A549 (cell line): Measurements from ENCODE around the gene OPA1. TPM values are rescaled to one million over a fixed set of nuclear protein-coding genes. Genes with fewer than 3 reads are reported as not detected.

ENCODE experiments used
- ATAC-seq, 2 experiments: fragments of 200-7000 bp in 1 of 2; fragments of >200 bp in 1 of 2; cut with Nextera tagmentation in 1 of 2; cut with Tn5 transposase in 1 of 2; 3 replicates each; pipeline versions ENCODE4 v1.8.0 to v1.9.1; 2018 to 2020; ENCODE audit warnings: mild to moderate bottlenecking in 1 of 2, moderate library complexity in 1 of 2
- CTCF ChIA-PET: fragments of 300-600 bp; sonication (Branson Sonifier 250); formaldehyde crosslinking; extraction: SDS; loops from one replicate; lab custom pipeline; 2021; ENCODE audit warnings: antibody characterized with exemption, inconsistent platforms; lab: Yijun Ruan, JAX
- POLR2A ChIA-PET: fragments of 350-600 bp; formaldehyde crosslinking; extraction: SDS; loops from one replicate; lab custom pipeline; 2021; ENCODE audit warnings: antibody characterized with exemption, inconsistent platforms; lab: Yijun Ruan, JAX
- DNase-seq, 2 experiments: peaks; one replicate each; pipeline versions ENCODE4 v3.0.0 to v3.0.0-alpha.2; 2011 to 2016; ENCODE audit warnings: low read depth in 1 of 2, low spot score in 1 of 2
- FAIRE-seq: peaks from 2 replicates; lab custom pipeline; 2011; peaks lifted over from hg19 to GRCh38; lab: Jason Lieb, UNC
- H3K27ac ChIP-seq, 2 experiments: fragments of >200 bp; sonication (Bioruptor Twin); formaldehyde crosslinking; 3 replicates each; pipeline ENCODE4 v1.5.1; 2016 to 2017
- H3K4me1 ChIP-seq: fragments of >200 bp; sonication (Bioruptor Twin); formaldehyde crosslinking; 3 replicates; pipeline ENCODE4 v1.6.1; 2016
- H3K4me2 ChIP-seq: fragments of >200 bp; sonication (Bioruptor Twin); formaldehyde crosslinking; 3 replicates; pipeline ENCODE4 v1.6.1; 2016
- H3K4me3 ChIP-seq: fragments of >200 bp; sonication (Bioruptor Twin); formaldehyde crosslinking; 3 replicates; pipeline ENCODE4 v1.5.1; 2016
- H3K9me3 ChIP-seq: fragments of >200 bp; sonication (Bioruptor Twin); formaldehyde crosslinking; 3 replicates; pipeline ENCODE4 v1.6.1; 2016
- BCL3 ChIP-seq: fragments of >200 bp; sonication (Bioruptor Twin); formaldehyde crosslinking; IDR thresholded peaks from 3 replicates; pipeline ENCODE4 v1.6.1; 2016
- BHLHE40 ChIP-seq: IDR thresholded peaks from 2 replicates; pipeline ENCODE4 v1.6.1; 2012; ENCODE audit warnings: low read depth, low read length, inconsistent platforms
- CBX2 ChIP-seq: fragments of 200-600 bp; sonication (generic); IDR thresholded peaks from 2 replicates; pipeline ENCODE4 v1.6.1; 2016; ENCODE audit warnings: low read depth, mild to moderate bottlenecking, borderline replicate concordance
- EHF ChIP-seq: fragments of 250-450 bp; sonication (Bioruptor Pico); IDR thresholded peaks from 2 replicates; pipeline ENCODE4 v1.5.0; 2020; ENCODE audit warnings: mild to moderate bottlenecking
- EHMT2 ChIP-seq: fragments of 200-600 bp; sonication (generic); IDR thresholded peaks from 2 replicates; pipeline ENCODE4 v1.6.1; 2016; ENCODE audit warnings: antibody characterized with exemption, low read depth, mild to moderate bottlenecking, moderate library complexity
- GATA3 ChIP-seq: IDR thresholded peaks from 2 replicates; pipeline ENCODE4 v1.6.1; 2012; ENCODE audit warnings: borderline replicate concordance
- HOXB13 ChIP-seq: fragments of 250-450 bp; sonication (Bioruptor Pico); IDR thresholded peaks from 2 replicates; pipeline ENCODE4 v1.5.0; 2020; ENCODE audit warnings: low read depth, mild to moderate bottlenecking, moderate library complexity
- KDM1A ChIP-seq: fragments of 200-600 bp; sonication (generic); IDR thresholded peaks from 2 replicates; pipeline ENCODE4 v1.6.1; 2016; ENCODE audit warnings: low read depth, mild to moderate bottlenecking
- MAFK ChIP-seq: fragments of 450-650 bp; IDR thresholded peaks from 2 replicates; pipeline ENCODE4 v1.6.1; 2014; ENCODE audit not compliant: partially characterized antibody
- MAZ ChIP-seq: fragments of 150-350 bp; IDR thresholded peaks from 2 replicates; pipeline ENCODE4 v1.6.1; 2014; ENCODE audit warnings: antibody characterized with exemption, low read depth, low read length, borderline replicate concordance
- POLR2AphosphoS2 ChIP-seq: conservative IDR thresholded peaks from 2 replicates; pipeline ENCODE4 v1.6.1; 2012; ENCODE audit warnings: low read length, improper control_type of control experiment, inconsistent platforms
- RCOR1 ChIP-seq: fragments of 150-350 bp; IDR thresholded peaks from 2 replicates; pipeline ENCODE4 v1.6.1; 2014; ENCODE audit warnings: antibody characterized with exemption, low read length, low read depth
- RFX5 ChIP-seq: fragments of 450-650 bp; IDR thresholded peaks from 2 replicates; pipeline ENCODE4 v1.7.1; 2014; ENCODE audit warnings: antibody characterized with exemption, mild to moderate bottlenecking, moderate library complexity
- RNF2 ChIP-seq: fragments of 200-600 bp; sonication (generic); IDR thresholded peaks from 2 replicates; pipeline ENCODE4 v1.6.1; 2016; ENCODE audit warnings: low read depth, mild to moderate bottlenecking, antibody characterized with exemption, moderate library complexity, borderline replicate concordance
- SMC3 ChIP-seq: fragments of >200 bp; sonication (Bioruptor Twin); formaldehyde crosslinking; IDR thresholded peaks from 3 replicates; pipeline ENCODE4 v1.6.1; 2018; ENCODE audit warnings: inconsistent platforms
- ZC3H11A ChIP-seq: fragments of 450-650 bp; IDR thresholded peaks from 2 replicates; pipeline ENCODE4 v1.6.1; 2014; ENCODE audit warnings: antibody characterized with exemption, mild to moderate bottlenecking
- ZFP36 ChIP-seq: fragments of 450-650 bp; IDR thresholded peaks from 2 replicates; pipeline ENCODE4 v1.6.1; 2014; ENCODE audit warnings: borderline replicate concordance; ENCODE audit not compliant: partially characterized antibody
- WGBS: methylation state at CpG from one replicate; pipeline ENCODE4 v1.1.6; 2017; ENCODE audit errors: missing lambda C conversion rate; 5-methylcytosine and 5-hydroxymethylcytosine counted together
- polyA plus RNA-seq, 4 experiments: library from polyadenylated mRNA; depleted of rRNA in 3 of 4; stranded (reverse); fragments of >200 nt; fragmentation: RNase III in 1 of 4; extraction: RNeasy Plus Mini Kit Qiagen cat#74134 plus additional on column Dnase treatment in 1 of 4; gene quantifications; 2 replicates in 3 of 4; 3 replicates in 1 of 4; pipeline ENCODE4 v1.2.3, GENCODE V29; 2011 to 2017
- TF ChIP-seq, protein P1 (sequence below): fragments of 200-600 bp; sonication (generic); IDR thresholded peaks from 2 replicates; pipeline ENCODE4 v1.6.1; 2016; ENCODE audit warnings: antibody characterized with exemption, mild to moderate bottlenecking, moderate library complexity
- TF ChIP-seq, protein P2 (sequence below): IDR thresholded peaks from 2 replicates; pipeline ENCODE4 v1.6.1; 2012; ENCODE audit warnings: low read depth, borderline replicate concordance
- TF ChIP-seq, protein P3 (sequence below): fragments of 450-650 bp; IDR thresholded peaks from 2 replicates; pipeline ENCODE4 v1.6.1; 2014; ENCODE audit warnings: antibody characterized with exemption

Gene OPA1
- polyA plus RNA-seq, 2 of the 4 experiments (the other 2 are of a cell fraction), result 31.7 to 54.4 TPM

GRCh38 chr3:193630005-193630404 is 37.0 kb downstream of the OPA1 start:
- POLR2A ChIA-PET, result no interaction called here
- H3K4me1 ChIP-seq, result no peaks in the 10 kb centered on the region
- no peaks in the 10 kb centered on the region for H3K9me3 ChIP-seq
- no peak overlapping the region for H3K4me2 ChIP-seq
- DNase-seq (no peak), ATAC-seq (no peak), FAIRE-seq (no peak)
- H3K4me3 ChIP-seq, result no peak overlapping the region
- CTCF ChIA-PET, result no interaction called here
- TF ChIP-seq MAFK, result peak; percentile 25
- TF ChIP-seq RCOR1, result no peak
- 90% methylated on average over 3 of the region's 3 CpGs for WGBS
- H3K27ac ChIP-seq, result no peak overlapping the region

GRCh38 chr3:193637831-193638230 is 44.8 kb downstream of the OPA1 start:
- no peak for DNase-seq
- ATAC-seq, result no peak
- TF ChIP-seq ZC3H11A (no peak), GATA3 (no peak), HOXB13 (no peak)
- ChIA-PET POLR2A (no interaction called here), CTCF (no interaction called here)
- H3K4me2 ChIP-seq, result no peak overlapping the region
- H3K9me3 ChIP-seq, result no peaks in the 10 kb centered on the region
- no peak overlapping the region for H3K27ac ChIP-seq
- H3K4me1 ChIP-seq, result no peaks in the 10 kb centered on the region
- 85% methylated on average over 3 of the region's 3 CpGs for WGBS
- H3K4me3 ChIP-seq, result no peak overlapping the region
- FAIRE-seq, result no peak

DNA sequence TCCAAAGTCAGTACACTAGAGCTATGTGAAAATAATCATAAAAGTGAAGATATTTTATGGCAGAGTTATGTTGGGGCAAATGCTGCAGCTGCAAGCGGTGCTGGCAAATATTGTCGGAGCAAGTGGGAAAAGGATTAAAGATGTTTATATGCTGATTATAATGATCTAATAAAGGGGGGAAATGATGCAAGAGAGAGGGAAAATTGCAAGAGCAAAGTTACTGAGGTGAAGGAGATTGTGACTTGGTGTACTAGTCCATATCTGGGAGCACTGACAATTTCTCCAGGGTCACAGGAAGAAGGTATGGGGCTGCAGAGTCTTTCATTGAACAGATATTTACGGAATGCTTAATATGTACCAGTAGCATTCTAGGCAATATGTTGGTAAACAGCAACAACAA is 45.8 kb downstream of the OPA1 start:
- POLR2A ChIA-PET, result no interaction called here
- DNase-seq (no peak), FAIRE-seq (no peak), ATAC-seq (no peak)
- no peaks in the 10 kb centered on the region for H3K9me3 ChIP-seq
- WGBS, result 98% methylated on average over 3 of the region's 3 CpGs
- CTCF ChIA-PET, result no interaction called here
- H3K27ac ChIP-seq, result no peak overlapping the region
- no peak overlapping the region for H3K4me2 ChIP-seq
- no peaks in the 10 kb centered on the region for H3K4me1 ChIP-seq
- TF ChIP-seq KDM1A, result no peak
- H3K4me3 ChIP-seq, result no peak overlapping the region

DNA sequence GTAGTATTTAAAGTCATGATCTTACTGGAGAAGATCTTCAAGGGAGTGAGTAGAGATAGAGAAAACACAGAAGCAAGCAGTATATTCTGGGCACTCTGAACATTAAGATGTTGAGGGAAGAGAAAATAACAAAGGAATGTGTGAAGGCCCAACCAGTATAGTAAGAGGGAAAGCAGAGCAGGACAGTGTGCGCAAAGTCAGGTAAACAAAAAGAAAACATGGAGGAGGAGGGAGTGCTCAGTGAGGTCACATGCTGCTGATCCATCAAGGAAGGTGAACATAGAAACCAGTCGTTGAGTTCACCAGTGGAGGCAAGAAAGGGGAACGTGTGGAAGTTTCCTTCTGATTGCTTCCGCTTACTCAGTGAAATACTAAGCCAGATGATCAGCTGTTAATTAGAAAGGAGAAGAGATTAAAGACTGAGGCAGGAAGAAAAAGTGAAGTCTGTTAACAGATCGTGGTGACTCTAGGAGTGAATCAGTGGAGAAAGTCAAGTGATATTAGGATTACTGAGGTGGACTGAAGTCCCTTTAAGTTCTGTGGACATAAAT is 47.2 kb downstream of the OPA1 start:
- WGBS, result 87% methylated on average over 5 of the region's 5 CpGs
- POLR2A ChIA-PET, result no interaction called here
- Histone ChIP-seq H3K4me1 (no peaks in the 10 kb centered on the region), H3K4me3 (no peak overlapping the region), H3K27ac (no peak overlapping the region), H3K4me2 (no peak overlapping the region)
- CTCF ChIA-PET, result interaction anchor here (0.8 kb wide), 1 partner anchor 15 kb away, joined by 4 read pairs; no protein-coding TSS in a partner anchor
- FAIRE-seq (no peak), DNase-seq (no peak), ATAC-seq (no peak)
- TF ChIP-seq EHF (CRISPR knock-in tag), result no peak
- no peak for TF ChIP-seq MAZ
- no peak for TF ChIP-seq CBX2
- TF ChIP-seq, protein P1, sequence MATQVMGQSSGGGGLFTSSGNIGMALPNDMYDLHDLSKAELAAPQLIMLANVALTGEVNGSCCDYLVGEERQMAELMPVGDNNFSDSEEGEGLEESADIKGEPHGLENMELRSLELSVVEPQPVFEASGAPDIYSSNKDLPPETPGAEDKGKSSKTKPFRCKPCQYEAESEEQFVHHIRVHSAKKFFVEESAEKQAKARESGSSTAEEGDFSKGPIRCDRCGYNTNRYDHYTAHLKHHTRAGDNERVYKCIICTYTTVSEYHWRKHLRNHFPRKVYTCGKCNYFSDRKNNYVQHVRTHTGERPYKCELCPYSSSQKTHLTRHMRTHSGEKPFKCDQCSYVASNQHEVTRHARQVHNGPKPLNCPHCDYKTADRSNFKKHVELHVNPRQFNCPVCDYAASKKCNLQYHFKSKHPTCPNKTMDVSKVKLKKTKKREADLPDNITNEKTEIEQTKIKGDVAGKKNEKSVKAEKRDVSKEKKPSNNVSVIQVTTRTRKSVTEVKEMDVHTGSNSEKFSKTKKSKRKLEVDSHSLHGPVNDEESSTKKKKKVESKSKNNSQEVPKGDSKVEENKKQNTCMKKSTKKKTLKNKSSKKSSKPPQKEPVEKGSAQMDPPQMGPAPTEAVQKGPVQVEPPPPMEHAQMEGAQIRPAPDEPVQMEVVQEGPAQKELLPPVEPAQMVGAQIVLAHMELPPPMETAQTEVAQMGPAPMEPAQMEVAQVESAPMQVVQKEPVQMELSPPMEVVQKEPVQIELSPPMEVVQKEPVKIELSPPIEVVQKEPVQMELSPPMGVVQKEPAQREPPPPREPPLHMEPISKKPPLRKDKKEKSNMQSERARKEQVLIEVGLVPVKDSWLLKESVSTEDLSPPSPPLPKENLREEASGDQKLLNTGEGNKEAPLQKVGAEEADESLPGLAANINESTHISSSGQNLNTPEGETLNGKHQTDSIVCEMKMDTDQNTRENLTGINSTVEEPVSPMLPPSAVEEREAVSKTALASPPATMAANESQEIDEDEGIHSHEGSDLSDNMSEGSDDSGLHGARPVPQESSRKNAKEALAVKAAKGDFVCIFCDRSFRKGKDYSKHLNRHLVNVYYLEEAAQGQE, result no peak
- TF ChIP-seq RNF2, result no peak
- TF ChIP-seq ZFP36, result no peak
- TF ChIP-seq BHLHE40, result no peak
- no peak for TF ChIP-seq RFX5
- TF ChIP-seq SMC3, result no peak
- TF ChIP-seq, protein P2, sequence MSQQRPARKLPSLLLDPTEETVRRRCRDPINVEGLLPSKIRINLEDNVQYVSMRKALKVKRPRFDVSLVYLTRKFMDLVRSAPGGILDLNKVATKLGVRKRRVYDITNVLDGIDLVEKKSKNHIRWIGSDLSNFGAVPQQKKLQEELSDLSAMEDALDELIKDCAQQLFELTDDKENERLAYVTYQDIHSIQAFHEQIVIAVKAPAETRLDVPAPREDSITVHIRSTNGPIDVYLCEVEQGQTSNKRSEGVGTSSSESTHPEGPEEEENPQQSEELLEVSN, result no peak
- no peak for TF ChIP-seq BCL3
- no peak for TF ChIP-seq EHMT2
- TF ChIP-seq, protein P3, sequence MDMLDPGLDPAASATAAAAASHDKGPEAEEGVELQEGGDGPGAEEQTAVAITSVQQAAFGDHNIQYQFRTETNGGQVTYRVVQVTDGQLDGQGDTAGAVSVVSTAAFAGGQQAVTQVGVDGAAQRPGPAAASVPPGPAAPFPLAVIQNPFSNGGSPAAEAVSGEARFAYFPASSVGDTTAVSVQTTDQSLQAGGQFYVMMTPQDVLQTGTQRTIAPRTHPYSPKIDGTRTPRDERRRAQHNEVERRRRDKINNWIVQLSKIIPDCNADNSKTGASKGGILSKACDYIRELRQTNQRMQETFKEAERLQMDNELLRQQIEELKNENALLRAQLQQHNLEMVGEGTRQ, result no peak
- no peak for TF ChIP-seq POLR2AphosphoS2
- TF ChIP-seq, all 56 proteins: peak for 0
- H3K9me3 ChIP-seq, result no peaks in the 10 kb centered on the region
